ENCODE results near the gene POLR3K.
"Not testable (repeated sequence)": the region's sequence is repeated elsewhere in the genome, so short reads cannot be mapped to it uniquely, and the experiment has no call there.

The POLR3K gene

DNA sequence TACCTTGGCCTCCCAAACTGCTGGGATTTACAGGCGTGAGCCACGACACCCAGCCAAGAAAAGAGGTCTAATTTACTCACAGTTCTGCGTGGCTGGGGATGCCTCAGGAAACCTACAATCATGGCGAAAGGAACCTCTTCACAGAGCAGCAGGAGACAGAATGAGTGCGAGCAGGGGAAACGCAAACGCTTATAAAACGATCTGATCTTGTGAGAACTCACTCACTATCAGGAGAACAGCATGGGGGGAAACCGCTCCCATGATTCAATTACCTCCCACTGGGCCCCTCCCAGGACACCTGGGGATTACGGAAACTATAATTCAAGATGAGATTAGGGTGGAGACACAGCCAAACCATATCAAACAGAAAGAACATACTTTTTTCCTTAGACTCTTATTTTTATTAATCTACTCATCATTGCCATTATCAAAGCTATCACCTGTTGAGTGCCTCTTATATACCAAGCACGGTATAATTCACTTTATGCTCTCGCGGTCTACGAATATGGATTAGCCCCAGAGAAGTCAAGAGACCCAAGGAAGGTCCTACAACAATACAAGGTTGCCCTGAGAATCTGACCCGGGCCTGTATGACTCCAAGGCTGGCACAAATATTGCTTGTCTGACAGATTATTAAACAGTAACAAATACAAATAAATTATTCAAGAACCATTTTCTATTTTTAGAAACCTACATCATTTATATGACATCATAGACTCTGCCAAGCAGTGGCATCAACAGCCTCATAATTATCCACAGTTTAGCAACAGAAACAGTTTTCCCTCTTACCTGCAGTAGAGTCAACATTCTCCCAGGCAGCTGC, 2.4 kb downstream of the POLR3K start:
- DNase-seq (ENCODE audit: low read depth in 2 of 2), result no peak
- no peak overlapping the region for H3K4me3 ChIP-seq (replicated peaks in 1 of 2; ENCODE audit: low read depth in 2 of 2, low read length in 2 of 2)
- TF ChIP-seq CTCF (IDR thresholded peaks at IDR 0.05; ENCODE audit: low read depth, low read length), result no peak

DNA sequence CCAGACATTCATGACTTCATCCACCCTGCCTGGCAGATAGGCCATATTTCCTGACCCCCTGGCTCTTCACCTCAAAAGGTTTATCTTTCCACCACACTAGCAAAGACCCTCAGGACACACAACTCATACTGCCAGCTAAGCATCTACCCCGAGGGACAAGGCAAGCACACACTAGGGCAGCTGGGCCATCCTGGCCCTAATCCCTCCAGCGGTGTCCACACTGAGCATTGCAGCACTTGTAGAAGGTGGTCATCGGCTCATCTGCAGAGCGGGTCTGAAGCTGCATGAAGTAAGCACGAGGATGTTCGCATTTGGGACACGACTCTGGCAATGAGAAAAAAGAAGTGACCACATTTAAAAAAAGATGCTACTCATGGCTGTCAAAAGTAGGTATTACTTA, 6.2 kb downstream of the POLR3K start:
- DNase-seq (ENCODE audit: low read depth in 2 of 2), result no peak

GRCh38 chr16:46510-46909, 6.9 kb downstream of the POLR3K start:
- H3K4me3 ChIP-seq (replicated peaks in 1 of 2; ENCODE audit: low read depth in 2 of 2, low read length in 2 of 2); DNase-seq (ENCODE audit: low read depth in 2 of 2): not testable (repeated sequence)

More for the DNA sequence above, 6.2 kb downstream of the POLR3K start:
- H3K4me3 ChIP-seq (replicated peaks in 1 of 2; ENCODE audit: low read depth in 2 of 2, low read length in 2 of 2), result no peak overlapping the region
- TF ChIP-seq CTCF (IDR thresholded peaks at IDR 0.05; ENCODE audit: low read depth, low read length), result no peak

GRCh38 chr16:45454-45853, 8.0 kb downstream of the POLR3K start:
- no peak for DNase-seq (ENCODE audit: low read depth in 2 of 2)
- TF ChIP-seq CTCF (IDR thresholded peaks at IDR 0.05; ENCODE audit: low read depth, low read length), result no peak
- H3K4me3 ChIP-seq (replicated peaks in 1 of 2; ENCODE audit: low read depth in 2 of 2, low read length in 2 of 2), result no peak overlapping the region

DNA sequence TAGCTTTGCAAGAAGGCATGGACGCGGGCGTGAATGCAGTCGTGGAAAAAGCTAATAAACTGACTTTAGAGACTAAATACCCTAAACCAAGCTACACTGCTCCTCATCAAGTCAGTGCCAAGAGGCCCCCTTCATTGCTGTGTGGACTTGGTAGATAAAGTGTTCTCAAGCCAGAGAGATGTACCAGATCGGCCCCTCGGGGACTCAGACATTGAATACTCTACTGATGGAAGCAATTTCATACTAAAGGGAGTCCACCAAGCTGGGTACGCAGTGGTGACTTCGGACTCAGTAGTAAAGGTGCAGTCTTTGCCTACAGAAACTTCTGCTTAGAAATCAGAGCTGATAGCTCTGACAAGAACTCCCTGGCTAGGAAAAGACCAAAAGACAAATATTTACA, 8.8 kb downstream of the POLR3K start:
- DNase-seq (ENCODE audit: low read depth in 2 of 2), result no peak
- H3K4me3 ChIP-seq (replicated peaks in 1 of 2; ENCODE audit: low read depth in 2 of 2, low read length in 2 of 2), result no peak overlapping the region
- no peak for TF ChIP-seq CTCF (IDR thresholded peaks at IDR 0.05; ENCODE audit: low read depth, low read length)

DNA sequence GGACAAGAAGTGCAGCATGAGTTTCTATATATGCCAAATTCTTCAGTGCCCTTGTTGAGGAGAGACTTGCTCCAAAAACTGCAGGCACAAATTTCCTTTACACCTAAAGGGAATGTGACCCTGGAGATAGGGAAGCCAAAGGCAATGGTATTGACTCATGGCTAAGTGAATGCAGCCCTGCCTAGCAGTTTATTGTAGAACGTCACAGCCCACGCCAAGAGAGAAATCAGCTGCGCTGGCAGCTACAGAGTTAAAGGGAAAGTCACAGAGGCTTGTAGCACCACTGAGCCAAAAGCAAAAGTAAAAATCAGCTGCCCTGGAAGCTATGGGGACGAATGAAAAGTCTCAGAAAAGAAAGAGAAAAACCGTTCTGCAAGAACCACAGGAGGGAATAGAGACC, 10.1 kb downstream of the POLR3K start:
- TF ChIP-seq CTCF (IDR thresholded peaks at IDR 0.05; ENCODE audit: low read depth, low read length), result no peak
- DNase-seq (ENCODE audit: low read depth in 2 of 2), result no peak
- H3K4me3 ChIP-seq (replicated peaks in 1 of 2; ENCODE audit: low read depth in 2 of 2, low read length in 2 of 2), result no peak overlapping the region

DNA sequence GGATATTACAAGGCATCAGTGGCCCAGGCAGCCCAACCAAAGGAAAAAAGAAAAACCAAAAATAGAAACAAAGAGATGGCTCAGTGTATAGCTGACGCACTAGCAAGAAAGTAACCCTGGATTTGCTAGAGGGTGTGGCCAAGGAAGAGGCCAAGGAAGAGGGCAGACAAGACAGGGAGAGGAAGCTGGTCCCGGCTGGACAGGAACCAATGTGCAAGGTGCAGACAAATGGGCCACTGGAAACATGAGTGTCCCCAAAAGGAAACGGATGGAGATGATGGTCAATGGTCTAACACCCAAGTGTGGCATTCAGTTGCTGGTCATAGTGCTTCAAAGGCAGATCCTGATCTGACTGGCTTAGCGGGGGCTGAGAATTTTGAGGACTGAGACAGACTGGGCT, 10.7 kb downstream of the POLR3K start:
- no peak for TF ChIP-seq CTCF (IDR thresholded peaks at IDR 0.05; ENCODE audit: low read depth, low read length)
- no peak for DNase-seq (ENCODE audit: low read depth in 2 of 2)
- no peak overlapping the region for H3K4me3 ChIP-seq (replicated peaks in 1 of 2; ENCODE audit: low read depth in 2 of 2, low read length in 2 of 2)

Data from cardiac fibroblast (primary cell).